ENCODE data around the gene SPTB. TPM values are rescaled to one million over a fixed set of nuclear protein-coding genes. Genes with fewer than 3 reads are reported as not detected.

The SPTB gene
- total RNA-seq, 2 experiments from 2014 or later: 0.03 to 0.08 TPM

- ChIA-PET CTCF (no interaction called here), POLR2A (no interaction called here)
- TF ChIP-seq CTCF (IDR thresholded peaks at IDR 0.05): no peak
- no peak overlapping the region for H3K27ac Mint-ChIP-seq
- Histone ChIP-seq H3K4me3 (ENCODE audit: low read length) (no peak overlapping the region), H3K27me3 (ENCODE audit: control insufficient read depth in 1 of 2, insufficient read depth in 2 of 2, low read length in 2 of 2) (peaks cover 8 to 9% of the 10 kb centered on the region in 2 experiments), H3K4me1 (ENCODE audit: insufficient read depth, low read length) (no peaks in the 10 kb centered on the region), H3K36me3 (ENCODE audit: insufficient read depth, low read length) (no peaks in the 10 kb centered on the region), H3K9me3 (ENCODE audit: control insufficient read depth in 1 of 2, insufficient read depth in 1 of 2, low read length in 2 of 2) (no peaks in the 10 kb centered on the region), H3K27ac (ENCODE audit: low read depth in 1 of 2, low read length in 2 of 2) (no peak overlapping the region)
- H3K4me3 Mint-ChIP-seq: no peak overlapping the region
- H3K36me3 Mint-ChIP-seq (ENCODE audit: low read depth): no peaks in the 10 kb centered on the region
- H3K4me1 Mint-ChIP-seq (ENCODE audit: low read depth): no peaks in the 10 kb centered on the region
- ATAC-seq (ENCODE audit: poor library complexity) (no peak), DNase-seq (no peak)
- intact Hi-C loops (cut with DNase I, micrococcal nuclease): no loop called here
- H3K9me3 Mint-ChIP-seq: no peaks in the 10 kb centered on the region
- peaks cover 56% of the 10 kb centered on the region for H3K27me3 Mint-ChIP-seq
These were observed 41.1 kb downstream of the SPTB start for GRCh38 chr14:64838656-64839055.

- H3K9me3 Mint-ChIP-seq: no peaks in the 10 kb centered on the region
- H3K4me3 Mint-ChIP-seq: no peak overlapping the region
- Histone ChIP-seq H3K4me1 (ENCODE audit: insufficient read depth, low read length) (no peaks in the 10 kb centered on the region), H3K27me3 (ENCODE audit: control insufficient read depth in 1 of 2, insufficient read depth in 2 of 2, low read length in 2 of 2) (no peaks in the 10 kb centered on the region), H3K4me3 (ENCODE audit: low read length) (no peak overlapping the region), H3K27ac (ENCODE audit: low read depth in 1 of 2, low read length in 2 of 2) (no peak overlapping the region), H3K36me3 (ENCODE audit: insufficient read depth, low read length) (no peaks in the 10 kb centered on the region), H3K9me3 (ENCODE audit: control insufficient read depth in 1 of 2, insufficient read depth in 1 of 2, low read length in 2 of 2) (no peaks in the 10 kb centered on the region)
- H3K36me3 Mint-ChIP-seq (ENCODE audit: low read depth): no peaks in the 10 kb centered on the region
- no peak for TF ChIP-seq CTCF (IDR thresholded peaks at IDR 0.05)
- ChIA-PET CTCF (no interaction called here), POLR2A (no interaction called here)
- ATAC-seq (ENCODE audit: poor library complexity) (no peak), DNase-seq (no peak)
- intact Hi-C loops (cut with DNase I, micrococcal nuclease): no loop called here
- H3K27me3 Mint-ChIP-seq: peaks cover 28% of the 10 kb centered on the region
- no peaks in the 10 kb centered on the region for H3K4me1 Mint-ChIP-seq (ENCODE audit: low read depth)
- no peak overlapping the region for H3K27ac Mint-ChIP-seq
These were observed 44.3 kb downstream of the SPTB start for GRCh38 chr14:64835431-64835830.

- ChIA-PET POLR2A (no interaction called here), CTCF (no interaction called here)
- Mint-ChIP-seq H3K27ac (no peak overlapping the region), H3K36me3 (ENCODE audit: low read depth) (no peaks in the 10 kb centered on the region), H3K4me1 (ENCODE audit: low read depth) (no peaks in the 10 kb centered on the region), H3K9me3 (no peaks in the 10 kb centered on the region), H3K4me3 (no peak overlapping the region), H3K27me3 (peaks cover 24% of the 10 kb centered on the region)
- no peak overlapping the region for H3K27ac ChIP-seq (ENCODE audit: low read depth in 1 of 2, low read length in 2 of 2)
- no peak overlapping the region for H3K4me3 ChIP-seq (ENCODE audit: low read length)
- ATAC-seq (ENCODE audit: poor library complexity): no peak
- intact Hi-C loops (cut with DNase I, micrococcal nuclease): no loop called here
- H3K4me1 ChIP-seq (ENCODE audit: insufficient read depth, low read length): no peaks in the 10 kb centered on the region
- no peaks in the 10 kb centered on the region for H3K9me3 ChIP-seq (ENCODE audit: control insufficient read depth in 1 of 2, insufficient read depth in 1 of 2, low read length in 2 of 2)
- no peak for TF ChIP-seq CTCF (IDR thresholded peaks at IDR 0.05)
- no peak for DNase-seq
- no peaks in the 10 kb centered on the region for H3K36me3 ChIP-seq (ENCODE audit: insufficient read depth, low read length)
- no peaks in the 10 kb centered on the region for H3K27me3 ChIP-seq (ENCODE audit: control insufficient read depth in 1 of 2, insufficient read depth in 2 of 2, low read length in 2 of 2)
These were observed 44.7 kb downstream of the SPTB start for GRCh38 chr14:64834965-64835364.

All from CD4-positive, alpha-beta T cell (primary cell).